Retinal pigment epithelial cell (primary cell): ENCODE measurements around the gene TRPM3.

Experiments
- DNase-seq: peaks from one replicate; pipeline ENCODE4 v3.0.0-alpha.2; 2010; ENCODE audit warnings: low read depth
- H3K4me3 ChIP-seq: 2 replicates; pipeline ENCODE4 v1.5.1; 2011; ENCODE audit warnings: mild to moderate bottlenecking, low read length, control low read depth, moderate library complexity
- TF ChIP-seq, protein P1 (sequence below): conservative IDR thresholded peaks from 2 replicates; pipeline ENCODE4 v1.5.1; 2011; ENCODE audit warnings: low read depth, low read length, control low read depth, inconsistent platforms

TRPM3 gene

GRCh38 chr9:70832492-70832891, 288.9 kb downstream of the TRPM3 start:
- TF ChIP-seq, protein P1, sequence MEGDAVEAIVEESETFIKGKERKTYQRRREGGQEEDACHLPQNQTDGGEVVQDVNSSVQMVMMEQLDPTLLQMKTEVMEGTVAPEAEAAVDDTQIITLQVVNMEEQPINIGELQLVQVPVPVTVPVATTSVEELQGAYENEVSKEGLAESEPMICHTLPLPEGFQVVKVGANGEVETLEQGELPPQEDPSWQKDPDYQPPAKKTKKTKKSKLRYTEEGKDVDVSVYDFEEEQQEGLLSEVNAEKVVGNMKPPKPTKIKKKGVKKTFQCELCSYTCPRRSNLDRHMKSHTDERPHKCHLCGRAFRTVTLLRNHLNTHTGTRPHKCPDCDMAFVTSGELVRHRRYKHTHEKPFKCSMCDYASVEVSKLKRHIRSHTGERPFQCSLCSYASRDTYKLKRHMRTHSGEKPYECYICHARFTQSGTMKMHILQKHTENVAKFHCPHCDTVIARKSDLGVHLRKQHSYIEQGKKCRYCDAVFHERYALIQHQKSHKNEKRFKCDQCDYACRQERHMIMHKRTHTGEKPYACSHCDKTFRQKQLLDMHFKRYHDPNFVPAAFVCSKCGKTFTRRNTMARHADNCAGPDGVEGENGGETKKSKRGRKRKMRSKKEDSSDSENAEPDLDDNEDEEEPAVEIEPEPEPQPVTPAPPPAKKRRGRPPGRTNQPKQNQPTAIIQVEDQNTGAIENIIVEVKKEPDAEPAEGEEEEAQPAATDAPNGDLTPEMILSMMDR = no peak
- H3K4me3 ChIP-seq = no peak overlapping the region
- peak; percentile 34 for DNase-seq

- TF ChIP-seq, protein P1 = no peak
- DNase-seq = peak; percentile 73
- no peak overlapping the region for H3K4me3 ChIP-seq
Observed at GRCh38 chr9:70830618-70831017, 290.8 kb downstream of the TRPM3 start.

- DNase-seq = no peak
- TF ChIP-seq, protein P1 = no peak
- H3K4me3 ChIP-seq = no peak overlapping the region
Observed at GRCh38 chr9:70829591-70830265, 291.7 kb downstream of the TRPM3 start.

- no peak overlapping the region for H3K4me3 ChIP-seq
- no peak for DNase-seq
- TF ChIP-seq, protein P1 = no peak
Observed at GRCh38 chr9:70826562-70826961, 294.9 kb downstream of the TRPM3 start.

DNA sequence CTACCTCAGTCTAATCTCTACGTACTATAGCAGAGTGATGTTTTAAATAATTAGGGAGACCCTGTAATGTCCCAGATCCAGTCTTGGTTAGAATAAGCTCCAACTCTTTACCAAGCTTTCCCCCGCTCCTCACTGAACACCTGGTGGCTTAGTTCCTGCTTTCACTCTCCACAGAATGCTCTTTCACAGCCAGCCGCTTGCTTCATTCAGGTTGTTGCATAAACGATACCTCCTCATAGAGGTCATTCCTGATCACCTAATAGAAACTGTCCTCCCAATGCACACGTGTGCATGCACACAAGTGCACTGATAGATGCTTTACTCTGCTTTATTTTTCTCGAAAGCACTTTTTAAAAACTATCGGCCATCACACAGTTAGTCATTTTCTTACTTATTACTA, 298.1 kb downstream of the TRPM3 start:
- TF ChIP-seq, protein P1 = no peak
- DNase-seq = no peak
- H3K4me3 ChIP-seq = no peak overlapping the region

DNA sequence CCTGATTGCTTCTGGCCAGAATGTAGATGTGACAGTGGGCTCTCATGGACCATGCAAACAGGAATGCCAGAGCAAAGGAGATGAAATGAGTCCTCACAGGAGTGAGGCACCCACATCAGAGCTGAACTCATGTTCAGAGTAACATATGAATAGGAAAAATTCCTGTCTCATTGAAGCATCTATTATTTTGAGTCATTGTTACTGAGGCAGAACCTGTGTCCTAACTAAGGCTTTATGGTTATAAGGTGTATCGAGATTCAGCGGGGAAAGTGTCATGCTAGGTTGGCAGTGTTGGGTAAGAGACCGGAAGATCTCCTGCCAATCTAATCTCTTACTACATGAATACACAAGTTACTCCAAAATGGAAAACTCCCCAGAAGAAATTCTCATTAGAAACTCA, 304.1 kb downstream of the TRPM3 start:
- TF ChIP-seq, protein P1 = no peak
- no peak for DNase-seq

GRCh38 chr9:70816891-70817290, 304.5 kb downstream of the TRPM3 start:
- TF ChIP-seq, protein P1 = no peak
- DNase-seq = no peak
- no peak overlapping the region for H3K4me3 ChIP-seq

More for the DNA sequence above, 304.1 kb downstream of the TRPM3 start:
- H3K4me3 ChIP-seq = no peak overlapping the region
